Endothelial cell of umbilical vein (primary cell): ENCODE data around the gene RALGAPB. TPM values are rescaled to one million over a fixed set of nuclear protein-coding genes. Genes with fewer than 3 reads are reported as not detected.

Source experiments
- BruUV-seq: library from RNA; stranded (reverse); fragments of 400-500 nt; replicated peaks from 2 replicates; lab custom pipeline; 2021; lab: Mats Ljungman, UMichigan
- CTCF ChIA-PET: fragments of 300-600, 350-600 bp; sonication (Branson Sonifier 250); formaldehyde crosslinking; loops from one replicate; lab custom pipeline; 2021; ENCODE audit warnings: antibody characterized with exemption, inconsistent platforms; lab: Charles Lee
- POLR2A ChIA-PET: fragments of 300-600, 350-600 bp; sonication (Branson Sonifier 250); formaldehyde crosslinking; loops from one replicate; lab custom pipeline; 2021; ENCODE audit warnings: antibody characterized with exemption, inconsistent platforms; lab: Charles Lee
- DNase-seq: peaks from one replicate; pipeline ENCODE4 v3.0.0-alpha.2; 2011; ENCODE audit warnings: low read depth, low spot score
- FAIRE-seq: peaks from 2 replicates; lab custom pipeline; 2011; peaks lifted over from hg19 to GRCh38; lab: Jason Lieb, UNC
- H2AFZ ChIP-seq: 2 replicates; pipeline ENCODE4 v1.6.0; 2012; ENCODE audit warnings: low read depth, low read length, control low read depth, inconsistent platforms
- H3K27ac ChIP-seq: 2 replicates; pipeline ENCODE4 v1.5.1; 2011; ENCODE audit warnings: low read depth, mild to moderate bottlenecking, control low read depth, low read length, moderate library complexity; ENCODE audit not compliant: insufficient read depth
- H3K27me3 ChIP-seq, 2 experiments: 2 replicates each; pipeline versions ENCODE4 v1.6.0 to v1.6.1; 2011; ENCODE audit warnings: low read length in 2 of 2, mixed read lengths in 1 of 2; ENCODE audit not compliant: control insufficient read depth in 2 of 2, insufficient read depth in 2 of 2
- H3K36me3 ChIP-seq, 2 experiments: 2 replicates in 1 of 2; 3 replicates in 1 of 2; pipeline ENCODE4 v1.5.1; 2011; ENCODE audit warnings: low read length in 2 of 2, mild to moderate bottlenecking in 1 of 2, moderate library complexity in 1 of 2; ENCODE audit not compliant: control insufficient read depth in 2 of 2, insufficient read depth in 2 of 2; ENCODE audit errors: extremely low read depth in 1 of 2
- H3K4me1 ChIP-seq: 3 replicates; pipeline ENCODE4 v1.5.1; 2011; ENCODE audit warnings: mild to moderate bottlenecking, low read length; ENCODE audit not compliant: control insufficient read depth, insufficient read depth; ENCODE audit errors: extremely low read depth
- H3K4me2 ChIP-seq: 2 replicates; pipeline ENCODE4 v1.6.1; 2011; ENCODE audit warnings: low read length, control low read depth, mixed read lengths; ENCODE audit not compliant: insufficient read depth
- H3K4me3 ChIP-seq, 3 experiments: fragments of 200-600 bp in 1 of 3; sonication (generic), shearing (Covaris generic) in 1 of 3; replicated peaks in 1 of 3; 2 replicates each; pipeline ENCODE4 v1.5.1; 2011 to 2016; ENCODE audit warnings: control low read depth in 3 of 3, low read length in 3 of 3, mild to moderate bottlenecking in 2 of 3, inconsistent platforms in 1 of 3, low read depth in 1 of 3, moderate library complexity in 1 of 3; ENCODE audit not compliant: insufficient read depth in 1 of 3
- H3K79me2 ChIP-seq: 2 replicates; pipeline ENCODE4 v1.6.0; 2012; ENCODE audit warnings: low read length, inconsistent platforms; ENCODE audit not compliant: control insufficient read depth, insufficient read depth
- H3K9ac ChIP-seq: replicated peaks from 2 replicates; pipeline ENCODE3; 2011; ENCODE audit warnings: low read length, control low read depth; ENCODE audit not compliant: insufficient read depth; ENCODE audit errors: extremely low read depth
- H3K9me1 ChIP-seq: replicated peaks from 3 replicates; pipeline ENCODE4 v1.6.0; 2011; ENCODE audit warnings: mild to moderate bottlenecking, low read length; ENCODE audit not compliant: control insufficient read depth, insufficient read depth; ENCODE audit errors: extremely low read depth
- H3K9me3 ChIP-seq: replicated peaks from 2 replicates; pipeline ENCODE4 v1.5.1; 2012; ENCODE audit warnings: low read length, inconsistent platforms; ENCODE audit not compliant: control insufficient read depth, insufficient read depth
- H4K20me1 ChIP-seq: replicated peaks from 2 replicates; pipeline ENCODE3; 2011; ENCODE audit warnings: mild to moderate bottlenecking, low read length; ENCODE audit not compliant: control insufficient read depth, insufficient read depth; ENCODE audit errors: extremely low read depth
- CTCF ChIP-seq, 2 donors: IDR thresholded peaks; 1 replicate in 1 of 2; 2 replicates in 1 of 2; pipeline ENCODE4 v1.5.1; 2011; ENCODE audit warnings: low read length in 2 of 2, mild to moderate bottlenecking in 2 of 2, moderate library complexity in 2 of 2, control low read depth in 1 of 2, inconsistent platforms in 1 of 2, low read depth in 1 of 2; ENCODE audit not compliant: insufficient read depth in 1 of 2; ENCODE audit errors: extremely low read depth in 1 of 2
- EZH2 ChIP-seq: IDR thresholded peaks from 2 replicates; pipeline ENCODE4 v1.6.1; 2012; ENCODE audit warnings: borderline replicate concordance, low read depth, mild to moderate bottlenecking, moderate library complexity, low read length, inconsistent platforms; ENCODE audit not compliant: severe bottlenecking
- FOS ChIP-seq: IDR thresholded peaks from 2 replicates; pipeline ENCODE4 v1.6.1; 2011; ENCODE audit warnings: mild to moderate bottlenecking, low read length, moderate library complexity, borderline replicate concordance; ENCODE audit not compliant: insufficient read depth
- GATA2 ChIP-seq: IDR thresholded peaks from 2 replicates; pipeline ENCODE4 v1.7.0; 2011; ENCODE audit warnings: low read depth, mild to moderate bottlenecking, moderate library complexity, mixed read lengths, low read length; ENCODE audit not compliant: insufficient read length, insufficient read depth
- JUN ChIP-seq: IDR thresholded peaks from 2 replicates; pipeline ENCODE4 v1.6.1; 2011; ENCODE audit warnings: borderline replicate concordance, low read depth; ENCODE audit not compliant: insufficient read length, insufficient read depth
- MAX ChIP-seq: IDR thresholded peaks from 2 replicates; pipeline ENCODE4 v1.6.1; 2011; ENCODE audit not compliant: insufficient read depth, insufficient read length
- MYC ChIP-seq: IDR thresholded peaks from one replicate; pipeline ENCODE4 v1.6.1; 2011; ENCODE audit warnings: mild to moderate bottlenecking, low read depth, low read length
- POLR2A ChIP-seq: IDR thresholded peaks from 2 replicates; pipeline ENCODE4 v1.6.1; 2012; ENCODE audit warnings: low read depth, mild to moderate bottlenecking, control low read depth, low read length
- POLR2AphosphoS5 ChIP-seq: IDR thresholded peaks from 2 replicates; pipeline ENCODE4 v1.6.1; 2012; ENCODE audit warnings: low read depth, mild to moderate bottlenecking, control low read depth, low read length, moderate library complexity; ENCODE audit not compliant: insufficient read depth
- dilution Hi-C: fragments of 300-500 bp; cut with MboI; formaldehyde crosslinking; loops from one replicate; pipeline ENCODE4 v1.15.0; 2019; ENCODE audit warnings: low sequenced_read_pairs; ENCODE audit not compliant: extremely low pct_ligation_motif_present
- intact Hi-C: fragments of 100-400 bp; cut with micrococcal nuclease; formaldehyde crosslinking; loops from one replicate; pipeline ENCODE4 v1.10.0; 2022
- polyA plus RNA-seq, 4 experiments: library from polyadenylated mRNA; depleted of rRNA in 3 of 4; stranded (reverse) in 3 of 4; unstranded in 1 of 4; fragments of >200 nt; gene quantifications; 2 replicates each; pipeline versions ENCODE4 v1.2.1 to v1.2.3, GENCODE V29; 2011 to 2012; ENCODE audit warnings: missing spikeins in 1 of 4
- total RNA-seq: library from RNA; stranded (reverse); gene quantifications from 2 replicates; pipeline ENCODE4 v1.2.3, GENCODE V29; 2021

Gene RALGAPB
- total and polyA plus RNA-seq, 2 donors (not counting 3 experiments of a cell fraction or from before 2014, with no cell fraction given) = 12.8 to 38.7 TPM

GRCh38 chr20:38514947-38515346, 42.3 kb downstream of the RALGAPB start:
- Histone ChIP-seq H3K9ac (no peak overlapping the region), H3K79me2 (peaks cover 3% of the 10 kb centered on the region), H4K20me1 (no peaks in the 10 kb centered on the region), H3K4me2 (no peak overlapping the region), H3K27ac (no peak overlapping the region), H3K9me3 (no peaks in the 10 kb centered on the region), H3K4me1 (no peaks in the 10 kb centered on the region), H3K27me3 (no peaks in the 10 kb centered on the region), H3K4me3 (no peak overlapping the region), H3K9me1 (no peaks in the 10 kb centered on the region), H3K36me3 (peaks cover 1 to 12% of the 10 kb centered on the region in 2 experiments), H2AFZ (no peak overlapping the region)
- POLR2A ChIA-PET = no interaction called here
- FAIRE-seq (no peak), DNase-seq (no peak)
- TF ChIP-seq FOS (no peak), POLR2AphosphoS5 (no peak), MYC (no peak), EZH2 (no peak), MAX (no peak), GATA2 (no peak), CTCF (IDR thresholded peaks at IDR 0.05; ENCODE audit: extremely low read depth in 1 of 2, insufficient read depth in 1 of 2, low read depth in 1 of 2, low read length in 2 of 2) (no peak), POLR2A (no peak), JUN (no peak)
- dilution Hi-C loops = no loop called here
- CTCF ChIA-PET = no interaction called here
- no TSS peak for BruUV-seq
- intact Hi-C loops = no loop called here
